ENCODE data around the gene HOXA10.

Gene HOXA10

DNA sequence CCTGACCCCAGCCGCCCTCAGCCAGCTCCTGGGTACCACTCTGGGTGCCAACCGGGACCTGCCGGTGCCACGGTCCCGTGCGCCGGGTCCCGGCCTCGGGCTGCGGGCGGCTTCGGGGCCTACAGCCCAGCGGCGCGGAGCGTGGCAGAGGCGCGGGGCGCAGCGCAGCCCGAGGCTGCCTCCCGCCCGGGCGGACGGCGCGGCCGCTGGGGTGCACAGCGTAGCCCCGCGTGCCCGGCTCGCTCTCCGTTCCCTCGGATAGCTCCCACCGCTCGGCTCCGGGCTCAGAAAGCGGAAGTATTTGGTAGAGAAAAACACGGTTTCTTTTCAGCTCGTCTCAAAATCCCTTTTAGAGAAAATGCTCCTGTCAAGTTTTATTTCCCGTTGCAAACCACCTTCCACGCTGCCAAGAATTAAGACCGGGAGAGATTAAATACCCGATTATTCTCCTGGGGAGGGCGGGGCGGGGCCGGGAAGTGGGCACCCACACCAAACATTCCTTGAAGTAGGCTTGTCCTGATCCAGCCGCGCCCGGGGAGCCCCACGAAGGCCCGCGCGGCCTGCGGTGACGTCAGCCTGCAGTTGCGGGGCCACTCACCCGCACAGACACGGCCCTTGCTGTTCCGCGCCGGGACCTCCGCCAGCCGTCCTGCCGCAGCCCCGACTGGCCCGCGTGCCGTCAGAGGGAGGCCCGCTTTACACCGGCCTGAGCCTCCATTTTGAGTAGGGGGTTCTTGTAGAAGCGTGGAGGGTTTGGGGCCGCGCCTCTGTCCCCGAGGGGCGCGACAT, 18.6 kb upstream of the HOXA10 start:
- TF ChIP-seq, protein P1, sequence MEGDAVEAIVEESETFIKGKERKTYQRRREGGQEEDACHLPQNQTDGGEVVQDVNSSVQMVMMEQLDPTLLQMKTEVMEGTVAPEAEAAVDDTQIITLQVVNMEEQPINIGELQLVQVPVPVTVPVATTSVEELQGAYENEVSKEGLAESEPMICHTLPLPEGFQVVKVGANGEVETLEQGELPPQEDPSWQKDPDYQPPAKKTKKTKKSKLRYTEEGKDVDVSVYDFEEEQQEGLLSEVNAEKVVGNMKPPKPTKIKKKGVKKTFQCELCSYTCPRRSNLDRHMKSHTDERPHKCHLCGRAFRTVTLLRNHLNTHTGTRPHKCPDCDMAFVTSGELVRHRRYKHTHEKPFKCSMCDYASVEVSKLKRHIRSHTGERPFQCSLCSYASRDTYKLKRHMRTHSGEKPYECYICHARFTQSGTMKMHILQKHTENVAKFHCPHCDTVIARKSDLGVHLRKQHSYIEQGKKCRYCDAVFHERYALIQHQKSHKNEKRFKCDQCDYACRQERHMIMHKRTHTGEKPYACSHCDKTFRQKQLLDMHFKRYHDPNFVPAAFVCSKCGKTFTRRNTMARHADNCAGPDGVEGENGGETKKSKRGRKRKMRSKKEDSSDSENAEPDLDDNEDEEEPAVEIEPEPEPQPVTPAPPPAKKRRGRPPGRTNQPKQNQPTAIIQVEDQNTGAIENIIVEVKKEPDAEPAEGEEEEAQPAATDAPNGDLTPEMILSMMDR (IDR thresholded peaks at IDR 0.05; ENCODE audit: low read length), result no peak
- no peak for TF ChIP-seq EZH2 (optimal IDR thresholded peaks at IDR 0.05; ENCODE audit: low read depth, low read length)
- TF ChIP-seq EZH2phosphoT487 (IDR thresholded peaks at IDR 0.05; ENCODE audit: low read length), result no peak
- Histone ChIP-seq H3F3A (ENCODE audit: insufficient read depth, low read length) (no peaks in the 10 kb centered on the region), H3K4me1 (ENCODE audit: low read length) (no peaks in the 10 kb centered on the region), H4K20me1 (ENCODE audit: insufficient read depth, low read length) (0 out of 2 replicates have a peak, but pooled peaks cover 3% of the 10 kb centered on the region), H3K4me3 (ENCODE audit: low read length) (peak overlapping the region; percentile 42), H3K4me2 (ENCODE audit: low read depth, low read length) (peak overlapping the region; percentile 79), H3K27ac (ENCODE audit: low read length) (no peak overlapping the region), H3K27me3 (replicated peaks; ENCODE audit: insufficient read depth, low read length) (peaks cover 94% of the 10 kb centered on the region), H2AFZ (ENCODE audit: low read length) (no peak overlapping the region), H3K9me3 (replicated peaks; ENCODE audit: insufficient read depth, low read length) (no peaks in the 10 kb centered on the region), H3K9ac (ENCODE audit: low read length) (no peak overlapping the region), H3K9me2 (replicated peaks; ENCODE audit: insufficient read depth, low read length) (no peaks in the 10 kb centered on the region), H3K79me2 (ENCODE audit: low read length) (no peaks in the 10 kb centered on the region), H3K36me3 (replicated peaks; ENCODE audit: insufficient read depth, low read length) (no peaks in the 10 kb centered on the region)
- no peak for DNase-seq

DNA sequence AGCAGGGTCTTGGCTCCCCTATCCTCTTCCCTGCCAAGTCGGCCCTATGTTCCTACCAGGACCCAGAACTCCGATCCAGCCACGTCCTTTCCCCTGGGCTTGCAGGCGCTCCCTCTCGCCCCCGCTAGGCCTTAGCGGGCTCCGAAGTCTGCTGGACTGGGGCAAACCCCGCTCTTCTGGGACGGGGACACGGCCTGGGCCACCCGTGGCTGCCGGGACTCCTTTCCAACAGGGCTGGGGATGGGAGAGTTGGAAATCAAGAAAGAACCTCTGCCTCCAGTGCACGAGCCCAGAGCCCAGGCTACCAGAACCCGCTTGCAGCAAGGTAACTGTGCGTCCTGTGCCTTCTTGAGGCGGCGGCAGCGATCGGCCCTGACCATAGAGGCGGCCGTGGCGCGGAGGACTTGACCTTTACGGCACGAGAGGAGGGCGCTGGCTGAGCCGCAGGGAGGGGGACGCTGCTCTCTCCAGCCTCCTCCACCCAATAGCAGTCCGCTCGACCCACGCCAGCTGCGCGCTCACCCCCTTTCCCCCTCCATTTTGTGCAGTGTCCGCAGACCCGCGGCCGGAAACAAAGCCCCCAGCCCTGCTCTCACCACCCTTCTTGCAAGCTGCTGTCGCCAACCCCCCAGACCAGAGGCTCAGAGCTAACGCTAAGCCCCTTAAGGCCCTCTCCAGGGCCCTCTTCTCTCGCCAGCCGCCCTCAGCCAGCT, 17.9 kb upstream of the HOXA10 start:
- Histone ChIP-seq H3K9ac (ENCODE audit: low read length) (no peak overlapping the region), H3K36me3 (replicated peaks; ENCODE audit: insufficient read depth, low read length) (no peaks in the 10 kb centered on the region), H3F3A (ENCODE audit: insufficient read depth, low read length) (no peaks in the 10 kb centered on the region), H4K20me1 (ENCODE audit: insufficient read depth, low read length) (no peaks in the 10 kb centered on the region), H2AFZ (ENCODE audit: low read length) (no peak overlapping the region), H3K79me2 (ENCODE audit: low read length) (no peaks in the 10 kb centered on the region), H3K27ac (ENCODE audit: low read length) (no peak overlapping the region), H3K4me2 (ENCODE audit: low read depth, low read length) (peak overlapping the region; percentile 79; the same call in 1 of the 2 replicates), H3K4me3 (ENCODE audit: low read length) (no peak overlapping the region), H3K27me3 (replicated peaks; ENCODE audit: insufficient read depth, low read length) (peaks cover 94% of the 10 kb centered on the region), H3K9me3 (replicated peaks; ENCODE audit: insufficient read depth, low read length) (no peaks in the 10 kb centered on the region), H3K4me1 (ENCODE audit: low read length) (no peaks in the 10 kb centered on the region), H3K9me2 (replicated peaks; ENCODE audit: insufficient read depth, low read length) (no peaks in the 10 kb centered on the region)
- DNase-seq, result no peak
- no peak for TF ChIP-seq EZH2phosphoT487 (IDR thresholded peaks at IDR 0.05; ENCODE audit: low read length)
- TF ChIP-seq, protein P1 (IDR thresholded peaks at IDR 0.05; ENCODE audit: low read length), result no peak
- no peak for TF ChIP-seq EZH2 (optimal IDR thresholded peaks at IDR 0.05; ENCODE audit: low read depth, low read length)

DNA sequence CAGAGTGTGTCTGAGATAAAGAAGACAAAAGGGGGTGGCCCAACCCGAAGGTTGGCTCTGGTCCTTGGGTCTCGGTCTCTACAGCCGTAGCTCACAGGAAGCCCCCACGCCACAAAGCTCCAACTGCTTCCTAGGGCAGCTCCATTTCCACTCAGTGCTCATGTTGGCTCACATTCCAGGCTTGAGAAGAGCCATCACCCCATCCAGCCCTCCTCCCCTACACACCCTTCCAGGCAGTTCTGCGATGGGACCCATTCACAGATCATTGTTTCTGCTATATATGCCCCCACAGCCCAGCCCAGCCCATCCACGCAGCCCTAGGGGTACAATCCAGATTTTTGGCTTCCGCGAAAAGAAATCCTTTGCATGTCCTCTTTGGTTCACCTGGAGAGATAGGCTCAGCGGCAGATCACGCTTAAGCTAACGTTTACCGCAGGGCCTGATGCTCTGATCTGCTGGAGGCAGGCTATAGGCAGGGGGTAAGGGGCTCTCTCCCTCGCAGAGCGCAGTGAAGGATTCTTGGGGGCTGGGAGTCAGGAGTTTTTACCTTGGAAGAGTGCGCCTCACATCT, 17.1 kb upstream of the HOXA10 start:
- H3K4me3 ChIP-seq (ENCODE audit: low read length), result no peak overlapping the region

More for the DNA sequence above, 17.1 kb upstream of the HOXA10 start:
- no peak for DNase-seq
- Histone ChIP-seq H3K9me2 (replicated peaks; ENCODE audit: insufficient read depth, low read length) (no peaks in the 10 kb centered on the region), H3K36me3 (replicated peaks; ENCODE audit: insufficient read depth, low read length) (no peaks in the 10 kb centered on the region), H3F3A (ENCODE audit: insufficient read depth, low read length) (no peaks in the 10 kb centered on the region), H3K27ac (ENCODE audit: low read length) (no peak overlapping the region), H3K9ac (ENCODE audit: low read length) (no peak overlapping the region), H2AFZ (ENCODE audit: low read length) (no peak overlapping the region), H3K9me3 (replicated peaks; ENCODE audit: insufficient read depth, low read length) (no peaks in the 10 kb centered on the region), H3K4me2 (ENCODE audit: low read depth, low read length) (no peak overlapping the region), H3K27me3 (replicated peaks; ENCODE audit: insufficient read depth, low read length) (peaks cover 95% of the 10 kb centered on the region), H3K4me1 (ENCODE audit: low read length) (no peaks in the 10 kb centered on the region), H3K79me2 (ENCODE audit: low read length) (no peaks in the 10 kb centered on the region), H4K20me1 (ENCODE audit: insufficient read depth, low read length) (no peaks in the 10 kb centered on the region)
- no peak for TF ChIP-seq EZH2 (optimal IDR thresholded peaks at IDR 0.05; ENCODE audit: low read depth, low read length)
- TF ChIP-seq EZH2phosphoT487 (IDR thresholded peaks at IDR 0.05; ENCODE audit: low read length), result no peak
- TF ChIP-seq, protein P1 (IDR thresholded peaks at IDR 0.05; ENCODE audit: low read length), result no peak

All from MM.1S (cell line).